Head of caudate nucleus (tissue), 42 donors: ENCODE measurements around the gene MTHFSD.

Experiments
- DNase-seq, 42 donors: peaks; one replicate each; pipeline versions ENCODE4 v3.0.0 to v3.0.0-alpha.2; 2020 to 2021; ENCODE audit warnings: mixed read lengths in 7 of 42
- intact Hi-C: fragments of 100-400 bp; cut with DNase I; formaldehyde crosslinking; loops from one replicate; pipeline ENCODE4 v1.15.0; 2022

Gene MTHFSD

DNA sequence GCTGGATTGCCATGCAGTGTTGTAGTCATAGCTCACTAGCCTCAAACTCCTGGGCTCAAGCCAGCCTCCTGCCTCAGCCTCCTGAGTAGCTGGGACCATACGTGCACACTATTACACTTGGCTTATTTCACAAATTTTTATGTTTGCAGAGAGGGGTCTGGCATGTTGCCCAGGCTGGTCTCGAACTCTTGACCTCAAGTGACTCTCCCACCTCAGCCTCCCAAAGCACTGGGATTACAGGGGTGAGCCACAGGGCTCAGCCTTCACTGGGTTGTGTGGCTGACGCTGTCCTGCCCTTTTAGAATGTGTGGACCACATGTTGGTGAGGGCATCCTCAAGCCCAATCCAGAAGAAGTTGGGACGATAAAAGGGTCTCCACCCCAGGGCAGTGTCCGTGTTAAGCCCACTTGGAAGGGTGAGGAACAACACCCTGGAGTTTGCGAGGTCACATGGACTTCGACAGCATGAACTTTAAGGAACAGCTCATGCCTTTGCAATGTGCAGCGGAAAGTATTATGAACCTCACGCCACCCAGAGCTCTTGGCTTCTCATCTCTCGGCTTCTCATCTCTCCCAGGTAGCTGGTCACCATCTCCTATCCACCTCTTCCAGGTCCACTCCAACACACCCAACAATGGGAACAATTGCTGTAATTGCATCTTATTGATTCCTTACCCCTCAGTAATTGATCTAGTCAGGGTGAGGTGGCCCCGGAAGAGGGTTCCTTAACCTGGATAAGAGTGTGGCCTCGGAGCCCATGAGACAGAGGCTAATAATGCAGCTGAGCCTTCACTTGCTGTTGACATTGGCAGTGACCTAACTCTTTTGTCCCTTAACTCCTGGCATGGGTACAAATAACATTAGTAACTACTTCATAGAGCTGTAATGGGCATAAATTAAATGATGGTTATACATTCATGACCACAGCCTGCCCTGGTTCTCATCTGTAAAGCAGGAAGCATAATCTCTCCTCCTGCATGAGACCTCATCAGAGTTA lies 30.0 kb upstream of the MTHFSD start:
- intact Hi-C loops = no loop called here
- no peak for DNase-seq

DNA sequence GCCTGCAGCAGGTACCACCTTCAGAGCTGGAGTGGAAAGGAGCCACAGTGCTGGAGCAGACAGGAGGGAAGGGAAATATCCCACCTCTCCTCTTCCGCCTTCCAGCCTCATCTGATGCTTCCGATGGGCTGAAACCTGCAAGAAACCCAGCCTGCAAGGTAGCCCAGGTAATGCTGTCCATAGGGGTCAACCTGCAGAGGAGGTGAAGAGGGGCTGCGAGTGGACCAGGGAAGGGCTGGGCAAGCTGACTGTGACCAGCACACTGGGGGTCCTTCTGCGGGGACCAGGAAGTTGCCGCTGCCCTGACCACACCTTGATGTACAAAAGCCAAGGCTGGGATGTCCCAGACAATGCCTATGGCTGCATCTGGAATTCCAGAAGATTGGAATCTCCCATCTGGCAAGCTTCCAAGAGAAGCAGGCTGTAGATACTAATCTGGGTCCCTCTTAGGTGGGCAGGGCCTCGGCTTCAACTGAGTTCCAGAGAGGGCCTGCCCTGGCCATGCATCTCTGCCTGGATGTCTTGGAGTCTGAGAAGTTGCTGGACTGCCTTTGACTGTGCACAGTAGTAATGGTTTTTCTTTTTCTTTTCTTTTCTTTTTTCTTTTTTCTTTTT lies 29.1 kb upstream of the MTHFSD start:
- intact Hi-C loops = no loop called here
- DNase-seq = no peak

DNA sequence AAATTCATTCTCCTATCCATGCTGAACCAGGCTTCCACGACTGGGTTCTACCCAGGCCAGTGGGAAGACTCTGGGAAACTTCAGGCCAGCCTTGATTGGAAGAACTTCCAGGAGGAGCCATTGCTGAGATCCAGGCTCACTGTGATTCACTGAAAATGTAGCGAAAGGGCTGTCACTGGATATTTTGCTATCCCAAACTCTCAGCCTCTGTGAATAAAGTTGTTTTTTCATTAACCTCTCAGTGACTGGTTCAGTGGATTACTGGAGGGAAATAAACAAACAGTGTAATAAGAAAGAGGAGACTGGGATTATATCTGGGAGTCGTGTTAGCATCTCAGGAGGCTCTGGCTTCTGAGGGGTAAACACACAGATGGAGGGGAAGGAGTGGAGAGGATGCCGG lies 26.4 kb upstream of the MTHFSD start:
- intact Hi-C loops = no loop called here
- no peak for DNase-seq

DNA sequence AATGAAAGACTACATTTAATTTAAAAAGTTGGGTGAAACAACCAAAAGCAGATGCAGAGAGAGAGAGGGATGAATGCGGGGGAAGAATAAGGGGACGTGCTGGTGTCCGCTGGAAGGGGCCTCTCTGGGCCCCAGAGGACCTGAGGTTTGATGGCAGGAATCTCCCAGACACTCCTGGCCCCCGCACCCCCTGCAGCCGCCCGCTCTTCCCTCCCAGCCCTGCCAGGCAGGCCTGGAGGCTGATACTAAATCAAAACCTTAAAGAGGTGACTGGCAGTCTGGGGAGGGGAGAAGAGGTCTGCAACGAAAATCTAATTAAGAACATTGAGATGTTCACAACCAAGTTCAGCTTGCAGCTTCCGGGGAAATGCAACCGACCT lies 25.7 kb upstream of the MTHFSD start:
- DNase-seq = no peak
- intact Hi-C loops = no loop called here

DNA sequence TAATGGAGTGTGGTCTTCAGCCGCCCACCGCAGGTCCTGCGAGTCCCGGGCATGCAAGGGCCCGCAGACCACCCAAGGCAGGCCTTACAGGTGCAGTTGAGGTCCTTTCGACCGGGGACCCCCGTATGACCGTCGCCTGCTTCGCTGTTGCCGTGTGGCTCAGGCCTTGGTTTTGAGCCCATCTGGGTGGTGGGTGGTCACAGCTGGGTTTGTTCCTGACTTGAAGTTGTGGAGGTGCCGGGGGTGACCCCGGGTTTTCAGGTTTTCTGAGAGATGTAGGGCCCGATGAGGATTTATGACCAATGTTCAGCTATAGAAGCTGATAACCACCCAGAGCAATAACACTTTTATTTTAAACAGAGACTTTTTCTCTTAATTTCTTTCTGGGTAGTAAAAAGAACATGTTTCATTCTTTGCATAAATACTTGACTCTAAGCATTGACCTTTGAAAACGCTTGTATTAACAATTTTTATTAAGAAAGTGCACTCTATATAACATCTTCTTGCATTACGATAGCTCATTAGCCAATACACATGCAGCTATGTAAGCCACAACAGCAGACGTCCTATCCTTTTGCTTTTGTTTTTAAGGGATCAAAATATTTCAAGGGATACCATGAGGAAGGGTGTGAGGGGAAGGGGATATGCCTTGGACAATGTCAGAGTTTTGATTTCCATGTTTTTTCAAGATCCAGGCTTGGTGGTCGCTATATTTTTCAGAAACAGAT lies 25.2 kb upstream of the MTHFSD start:
- intact Hi-C loops = no loop called here
- no peak for DNase-seq

DNA sequence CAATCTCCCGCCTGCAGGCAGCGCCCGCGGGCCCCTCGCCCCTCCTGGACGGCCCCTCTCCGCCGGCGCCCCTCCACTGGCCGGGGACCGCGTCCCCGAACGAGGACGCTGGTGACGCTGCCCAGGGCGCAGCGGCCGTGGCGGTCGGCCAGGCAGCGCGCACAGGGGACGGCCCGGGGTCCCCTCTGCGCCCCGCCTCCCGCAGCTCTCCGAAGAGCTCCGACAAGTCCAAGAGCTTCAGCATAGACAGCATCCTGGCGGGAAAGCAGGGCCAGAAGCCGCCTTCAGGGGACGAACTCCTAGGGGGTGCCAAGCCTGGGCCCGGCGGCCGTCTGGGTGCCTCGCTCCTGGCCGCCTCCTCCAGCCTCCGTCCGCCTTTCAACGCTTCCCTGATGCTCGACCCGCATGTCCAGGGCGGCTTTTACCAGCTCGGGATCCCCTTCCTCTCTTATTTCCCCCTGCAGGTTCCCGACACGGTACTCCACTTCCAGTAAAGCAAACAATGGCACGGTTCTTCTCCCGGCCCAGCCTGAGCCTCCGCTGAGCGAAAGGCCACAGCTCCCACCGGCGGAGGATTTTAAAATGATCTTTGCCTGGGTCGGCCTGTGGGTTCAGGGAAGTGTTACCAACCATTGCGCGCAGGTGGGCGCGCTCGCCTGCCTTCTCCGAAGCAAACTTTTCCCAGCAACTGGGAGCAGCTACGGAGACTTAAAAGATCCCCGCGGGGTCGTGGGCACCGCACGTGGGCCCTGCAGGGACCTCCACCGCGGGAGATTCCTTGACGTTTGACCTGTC lies 24.4 kb upstream of the MTHFSD start:
- intact Hi-C loops = no loop called here
- DNase-seq = no peak

DNA sequence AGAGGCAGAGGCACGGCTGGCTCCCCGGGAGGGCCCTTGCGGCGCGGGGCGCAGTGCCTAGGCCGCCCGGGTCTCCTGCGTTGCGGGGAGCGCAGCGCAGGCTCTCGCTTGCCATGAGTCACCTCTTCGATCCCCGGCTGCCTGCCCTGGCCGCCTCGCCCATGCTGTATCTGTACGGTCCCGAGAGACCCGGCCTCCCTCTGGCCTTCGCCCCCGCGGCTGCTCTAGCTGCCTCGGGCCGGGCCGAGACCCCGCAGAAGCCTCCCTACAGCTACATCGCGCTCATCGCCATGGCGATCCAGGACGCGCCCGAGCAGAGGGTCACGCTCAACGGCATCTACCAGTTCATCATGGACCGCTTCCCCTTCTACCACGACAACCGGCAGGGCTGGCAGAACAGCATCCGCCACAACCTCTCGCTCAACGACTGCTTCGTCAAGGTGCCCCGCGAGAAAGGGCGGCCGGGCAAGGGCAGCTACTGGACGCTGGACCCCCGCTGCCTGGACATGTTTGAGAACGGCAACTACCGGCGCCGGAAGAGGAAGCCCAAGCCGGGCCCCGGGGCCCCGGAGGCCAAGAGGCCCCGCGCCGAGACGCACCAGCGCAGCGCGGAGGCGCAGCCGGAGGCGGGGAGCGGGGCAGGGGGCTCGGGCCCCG lies 23.7 kb upstream of the MTHFSD start:
- intact Hi-C loops = no loop called here
- DNase-seq = no peak

DNA sequence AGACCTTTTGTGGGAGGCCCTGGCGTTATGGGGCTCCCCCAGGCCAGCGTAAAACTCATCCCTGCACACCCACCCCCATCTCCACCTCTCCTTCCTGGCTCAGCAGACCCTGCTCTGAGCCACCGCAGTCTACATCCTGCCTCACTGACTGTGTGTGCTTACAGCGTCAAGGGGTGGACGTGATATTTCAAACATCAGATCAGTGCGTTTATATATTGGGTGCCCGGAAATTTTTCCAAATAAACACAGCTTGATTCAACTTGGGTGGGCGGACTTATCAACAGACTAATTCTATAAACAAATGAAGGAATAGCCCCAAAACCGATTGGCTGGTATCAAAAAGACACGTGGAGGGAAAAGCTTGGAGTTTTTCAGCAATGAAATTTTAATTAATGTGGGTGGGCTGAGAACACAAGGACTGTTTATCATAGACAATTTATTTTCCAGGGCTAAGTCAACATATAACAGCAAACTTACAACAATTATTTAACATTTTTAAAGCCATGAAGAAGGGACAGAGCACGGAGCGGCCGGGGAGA lies 23.1 kb upstream of the MTHFSD start, which contains the start of gene FOXL1:
TSS of gene FOXL1 (plus strand) at position 489 of the 539 bp plus-strand sequence. CDS start 175 bp downstream, outside the sequence.
- no peak for DNase-seq
- intact Hi-C loops = no loop called here

DNA sequence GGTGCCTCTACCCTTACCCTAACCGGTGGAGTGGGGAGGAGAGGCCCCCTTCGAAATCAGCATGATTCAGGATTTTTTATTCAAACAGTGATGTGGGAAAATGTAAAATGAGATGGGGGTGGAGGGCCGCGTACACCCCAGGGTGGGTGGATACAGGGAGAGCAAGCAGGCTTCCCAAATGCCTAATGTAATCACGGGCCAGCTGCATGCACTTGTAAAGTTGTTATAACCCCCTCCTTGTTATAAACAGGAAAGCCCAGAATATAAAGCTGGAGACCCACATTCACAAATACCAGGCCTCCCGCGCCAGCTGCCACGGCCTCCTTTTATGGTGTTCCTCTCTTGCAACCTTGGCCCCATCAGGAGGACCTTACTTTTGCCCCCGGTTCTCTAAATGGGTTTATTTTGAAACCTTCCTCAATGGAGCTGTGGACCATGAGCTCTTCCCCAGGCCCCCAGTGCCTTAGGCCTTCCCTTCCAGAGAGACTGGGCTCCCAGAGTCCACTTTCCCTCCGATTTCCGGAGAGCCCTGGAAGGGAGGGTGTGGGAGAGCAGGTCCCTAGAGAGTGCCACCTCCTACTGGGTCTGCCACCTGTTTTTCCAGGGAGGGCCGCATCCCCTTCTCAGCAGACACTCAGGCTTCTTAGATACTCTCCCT lies 22.4 kb upstream of the MTHFSD start:
- intact Hi-C loops = no loop called here
- DNase-seq = no peak

DNA sequence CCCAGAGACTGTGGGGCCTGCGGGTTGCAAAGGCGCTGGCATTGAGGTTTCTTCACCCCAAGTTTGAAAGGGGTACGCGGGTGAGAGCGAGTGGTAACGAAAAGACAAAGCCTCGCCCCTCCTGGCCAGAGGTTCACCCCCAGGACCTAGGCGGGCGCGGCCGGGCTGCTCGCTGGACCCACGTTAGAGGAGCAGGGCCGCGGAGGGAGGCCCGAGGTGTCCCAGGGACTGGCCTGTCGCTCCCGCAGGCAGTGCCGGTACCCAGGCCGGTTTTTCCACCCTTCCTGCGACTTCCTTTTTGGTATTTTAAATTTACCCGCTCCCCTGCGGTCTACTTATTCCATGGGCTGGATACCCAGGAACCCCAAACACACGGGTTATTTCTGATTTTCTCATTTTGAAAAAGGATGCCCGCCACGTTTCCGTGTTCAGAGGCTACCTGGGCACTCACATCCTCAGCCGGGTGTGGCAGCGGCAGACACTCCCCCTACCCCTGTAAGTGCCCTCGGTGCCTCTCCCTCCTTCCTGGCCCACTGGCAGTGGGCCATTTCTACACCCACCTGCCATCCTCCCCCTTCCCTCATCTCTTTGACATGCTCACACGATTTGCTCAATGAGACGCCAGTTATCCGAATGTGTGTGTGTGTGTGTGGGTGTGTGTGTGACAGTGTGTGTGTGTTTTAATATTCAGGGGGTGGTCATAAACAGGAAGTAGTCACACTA lies 21.7 kb upstream of the MTHFSD start:
- intact Hi-C loops = no loop called here
- no peak for DNase-seq

DNA sequence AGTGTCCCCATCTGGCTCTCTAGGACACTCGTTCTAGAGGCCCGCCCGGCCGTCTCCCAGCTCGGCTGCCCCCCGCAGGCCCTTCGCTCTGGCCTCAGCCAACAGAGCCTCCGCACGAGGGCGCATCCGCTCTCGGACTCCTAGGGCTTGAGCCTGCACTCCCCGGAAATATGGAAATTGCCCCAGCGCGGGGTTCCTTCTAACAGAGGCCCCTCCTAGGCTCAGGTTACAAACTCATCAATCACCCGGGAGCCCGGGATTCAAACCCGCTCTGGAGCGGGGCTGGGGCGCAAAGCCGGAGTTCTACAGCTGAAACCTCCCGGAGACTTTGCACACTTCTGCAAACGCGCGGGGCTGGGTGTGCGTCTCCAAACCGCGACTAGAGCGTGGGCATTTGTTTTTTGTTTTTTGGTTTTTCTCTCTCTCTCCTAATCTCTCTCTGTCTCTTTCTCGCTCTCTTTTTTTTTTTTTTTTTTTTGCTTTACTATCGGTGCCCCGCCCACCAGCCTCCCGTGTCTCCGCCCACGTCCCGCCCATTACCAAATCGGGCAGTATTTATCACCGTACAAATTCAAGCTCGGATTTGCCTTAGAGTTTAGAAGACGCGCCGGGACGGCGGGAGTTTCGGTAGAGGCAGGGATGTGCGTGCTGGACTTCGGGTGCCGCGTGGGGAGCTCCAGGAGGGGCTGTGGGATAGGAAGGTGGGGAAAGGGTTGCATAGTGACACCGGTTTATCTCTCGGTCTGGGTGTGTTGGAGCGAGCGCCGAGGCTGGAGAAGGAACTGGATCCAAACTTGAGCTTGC lies 20.9 kb upstream of the MTHFSD start:
- intact Hi-C loops = no loop called here
- DNase-seq = peak in 8 of 42 donors; percentile 10 to 57 (median 20)

DNA sequence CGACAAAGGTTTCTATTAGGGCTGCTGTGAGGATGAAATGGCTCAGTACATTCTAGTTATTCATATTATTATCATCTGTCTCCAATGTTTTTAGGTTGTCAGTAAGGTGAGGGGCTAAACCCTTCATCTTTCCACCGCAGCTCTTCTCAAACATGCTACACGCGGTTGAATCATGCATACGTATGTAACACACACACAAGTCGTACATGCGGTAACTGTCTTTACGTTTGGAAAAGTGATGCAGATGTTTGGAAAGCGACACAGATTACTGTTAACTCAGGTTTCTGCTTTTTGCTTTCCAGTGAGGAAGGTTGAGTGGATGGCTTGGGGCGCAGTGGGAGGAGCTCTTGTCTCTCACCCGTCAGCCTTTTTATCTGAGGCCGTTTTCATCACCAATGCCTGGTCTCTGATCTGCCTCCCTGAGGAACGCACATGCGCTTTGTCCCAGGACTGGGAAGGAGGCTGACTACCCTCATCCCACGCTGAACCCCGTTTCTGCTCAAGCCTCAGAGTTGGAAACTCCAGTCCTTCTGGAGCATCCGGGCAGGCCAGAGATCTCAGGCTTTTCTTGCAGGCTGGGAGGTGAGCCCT lies 20.2 kb upstream of the MTHFSD start:
- DNase-seq = no peak
- intact Hi-C loops = no loop called here

DNA sequence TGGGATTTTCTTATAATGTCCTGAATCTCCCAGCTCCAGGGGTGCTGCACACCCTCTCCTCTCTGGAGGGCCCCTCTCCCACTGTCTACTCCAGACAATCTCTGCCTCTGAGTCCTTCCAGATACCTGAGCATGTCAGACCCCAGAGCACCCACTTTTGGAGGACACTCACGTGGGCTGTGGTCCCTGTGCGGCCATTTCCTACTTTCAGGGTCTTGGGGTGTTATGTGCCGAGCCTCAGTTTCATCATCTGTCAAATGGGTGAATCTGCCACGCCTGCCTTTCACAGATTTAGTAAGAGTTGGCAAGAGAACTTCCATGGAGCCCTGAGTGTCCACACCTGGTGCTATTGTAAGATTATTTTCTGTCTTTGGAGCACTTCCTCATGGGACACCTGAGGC lies 19.6 kb upstream of the MTHFSD start:
- no peak for DNase-seq
- intact Hi-C loops = no loop called here

DNA sequence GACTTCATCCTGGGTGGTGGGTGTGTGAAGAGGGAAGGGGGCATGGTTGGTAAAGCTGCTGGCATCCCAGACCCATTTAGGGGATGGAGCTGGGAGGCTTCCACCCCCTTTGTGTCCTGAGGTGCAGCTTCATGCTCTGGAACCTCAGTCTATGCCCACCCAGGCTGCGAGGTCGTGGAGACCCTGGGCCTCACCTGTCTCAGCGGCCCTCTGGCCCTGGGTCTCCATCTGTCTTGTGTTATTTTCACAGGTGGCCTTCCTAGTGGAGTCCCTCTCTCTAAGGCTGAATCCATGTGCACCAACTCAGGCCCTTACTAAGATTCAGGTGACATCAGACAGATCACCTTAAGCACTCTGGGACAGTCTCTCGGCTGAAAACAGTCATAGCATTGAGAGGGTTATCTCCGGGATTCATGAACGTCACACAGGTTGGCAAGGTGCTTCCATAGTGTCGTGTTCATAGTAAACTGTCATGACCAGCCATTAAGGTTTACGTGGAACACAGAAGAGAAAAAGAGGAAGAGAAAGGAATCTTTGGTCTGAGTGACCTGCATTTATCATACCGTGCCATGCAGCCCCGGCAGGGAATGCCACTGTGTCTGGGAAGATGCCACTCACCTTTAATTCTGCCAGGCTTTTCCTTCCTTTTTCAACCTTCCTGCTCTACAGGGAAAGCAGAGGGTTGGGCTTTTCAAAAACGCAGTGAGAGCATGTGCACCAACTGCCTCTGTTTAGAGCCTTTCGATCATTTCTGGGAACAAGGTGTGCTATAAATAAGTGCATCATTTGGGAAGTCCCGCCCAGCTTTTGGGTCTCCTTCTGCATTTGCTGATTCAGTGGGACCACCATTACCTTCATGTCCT lies 18.8 kb upstream of the MTHFSD start:
- no peak for DNase-seq
- intact Hi-C loops = no loop called here

DNA sequence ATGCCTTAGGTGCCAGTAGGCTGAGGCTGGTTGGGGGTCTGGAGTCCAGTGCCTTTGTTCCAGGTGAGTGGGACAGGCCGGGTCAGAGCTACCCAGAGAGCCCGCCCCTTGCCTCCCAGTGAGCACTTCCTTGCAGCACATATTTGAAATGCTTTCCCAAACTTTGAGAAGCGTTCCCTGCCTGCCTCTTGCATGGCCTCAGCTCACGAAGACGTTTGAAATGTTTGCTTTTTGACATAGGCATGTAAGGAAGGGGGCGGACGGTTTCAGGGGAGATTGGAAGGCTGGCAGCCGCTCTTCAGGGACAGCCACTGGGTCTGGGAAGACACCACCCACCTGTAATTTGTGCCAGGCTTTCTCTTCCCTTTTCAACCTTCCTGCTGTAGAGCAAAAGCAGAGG lies 18.2 kb upstream of the MTHFSD start:
- no peak for DNase-seq
- intact Hi-C loops = no loop called here
